Measurements from ENCODE around the gene CST9. TPM values are rescaled to one million over a fixed set of nuclear protein-coding genes. Genes with fewer than 3 reads are reported as not detected.
"Not testable (repeated sequence)": the region's sequence is repeated elsewhere in the genome, so short reads cannot be mapped to it uniquely, and the experiment has no call there.

Gene CST9
- total RNA-seq, 4 donors from 2014 or later = not detected

DNA sequence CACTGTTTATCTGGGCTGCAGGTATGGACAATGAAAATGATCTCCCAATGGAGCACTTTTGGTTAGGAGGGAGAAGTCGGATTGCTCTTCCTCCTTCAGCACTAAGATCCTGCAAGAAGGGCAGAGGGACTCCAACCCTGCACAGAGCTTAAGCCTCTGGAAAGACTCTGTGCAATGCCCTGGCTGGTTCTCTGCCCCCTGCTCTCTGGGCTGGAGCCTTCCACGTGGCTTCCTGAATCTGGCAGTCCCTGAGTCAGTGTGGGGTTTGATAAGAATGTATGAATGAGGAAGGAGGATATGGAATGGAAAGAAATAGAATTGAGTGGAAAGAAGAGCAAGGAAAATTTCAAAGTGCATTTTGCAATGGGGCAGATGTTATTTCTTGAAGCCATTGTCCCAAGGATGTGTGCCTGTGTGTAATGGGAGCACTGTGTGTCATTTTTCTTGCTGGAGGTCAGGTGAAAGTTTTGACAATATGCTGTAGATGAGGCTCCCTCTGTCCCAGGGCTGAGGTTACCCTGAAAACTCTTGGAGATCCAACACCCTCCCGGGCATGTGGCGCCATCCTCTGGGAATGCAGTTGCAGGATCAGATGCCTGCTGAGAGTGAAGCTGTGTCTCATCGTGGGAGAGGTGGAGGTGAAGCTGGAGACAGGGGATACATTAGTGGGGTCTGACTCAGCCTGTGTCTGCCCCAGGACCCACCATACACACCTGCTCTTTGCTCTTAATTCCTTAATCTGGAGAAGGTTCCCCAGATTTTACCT is 21.1 kb downstream of the CST9 start:
- H3K36me3 ChIP-seq = no peaks in the 10 kb centered on the region
- H3K9me3 ChIP-seq = no peaks in the 10 kb centered on the region
- H3K4me1 ChIP-seq = no peaks in the 10 kb centered on the region
- H3K27ac ChIP-seq = no peak overlapping the region
- H3K27me3 ChIP-seq = peaks cover 25% of the 10 kb centered on the region
- no peak for ATAC-seq
- TF ChIP-seq, protein P1, sequence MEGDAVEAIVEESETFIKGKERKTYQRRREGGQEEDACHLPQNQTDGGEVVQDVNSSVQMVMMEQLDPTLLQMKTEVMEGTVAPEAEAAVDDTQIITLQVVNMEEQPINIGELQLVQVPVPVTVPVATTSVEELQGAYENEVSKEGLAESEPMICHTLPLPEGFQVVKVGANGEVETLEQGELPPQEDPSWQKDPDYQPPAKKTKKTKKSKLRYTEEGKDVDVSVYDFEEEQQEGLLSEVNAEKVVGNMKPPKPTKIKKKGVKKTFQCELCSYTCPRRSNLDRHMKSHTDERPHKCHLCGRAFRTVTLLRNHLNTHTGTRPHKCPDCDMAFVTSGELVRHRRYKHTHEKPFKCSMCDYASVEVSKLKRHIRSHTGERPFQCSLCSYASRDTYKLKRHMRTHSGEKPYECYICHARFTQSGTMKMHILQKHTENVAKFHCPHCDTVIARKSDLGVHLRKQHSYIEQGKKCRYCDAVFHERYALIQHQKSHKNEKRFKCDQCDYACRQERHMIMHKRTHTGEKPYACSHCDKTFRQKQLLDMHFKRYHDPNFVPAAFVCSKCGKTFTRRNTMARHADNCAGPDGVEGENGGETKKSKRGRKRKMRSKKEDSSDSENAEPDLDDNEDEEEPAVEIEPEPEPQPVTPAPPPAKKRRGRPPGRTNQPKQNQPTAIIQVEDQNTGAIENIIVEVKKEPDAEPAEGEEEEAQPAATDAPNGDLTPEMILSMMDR (IDR thresholded peaks at IDR 0.05) = no peak
- no peak for TF ChIP-seq EP300 (IDR thresholded peaks at IDR 0.05)
- no peak for TF ChIP-seq POLR2A (IDR thresholded peaks at IDR 0.05)
- no peak for TF ChIP-seq POLR2AphosphoS5 (IDR thresholded peaks at IDR 0.05)
- H3K4me3 ChIP-seq = no peak overlapping the region
- WGBS, 2 donors (ENCODE audit: low coverage in 1 of 2) = 71 to 82% methylated on average over 1 to 3 of the region's 5 CpGs

DNA sequence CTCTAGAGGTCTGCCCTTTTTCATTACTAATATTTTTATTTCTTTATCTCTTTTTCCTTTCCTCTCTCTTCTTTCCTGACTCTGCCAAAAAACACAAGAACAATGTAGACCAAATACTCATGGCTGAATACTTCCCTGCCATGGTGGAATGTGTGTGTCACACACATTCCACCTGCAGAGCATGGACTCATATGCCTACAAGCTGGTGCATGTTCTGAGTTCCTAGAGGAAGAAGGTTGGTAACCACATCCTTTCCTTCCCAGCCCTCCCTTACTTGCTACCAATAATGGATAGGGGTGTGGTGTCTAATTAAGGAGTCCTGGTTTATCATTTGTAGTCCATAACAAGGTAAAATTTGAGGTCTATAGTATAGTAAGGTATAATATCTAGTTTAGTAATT is 22.2 kb downstream of the CST9 start:
- Histone ChIP-seq H3K27me3 (peaks cover 25% of the 10 kb centered on the region), H3K27ac (no peak overlapping the region), H3K4me3 (no peak overlapping the region), H3K36me3 (no peaks in the 10 kb centered on the region), H3K9me3 (no peaks in the 10 kb centered on the region), H3K4me1 (no peaks in the 10 kb centered on the region)
- TF ChIP-seq, protein P1 (IDR thresholded peaks at IDR 0.05) = no peak
- TF ChIP-seq POLR2AphosphoS5 (IDR thresholded peaks at IDR 0.05) (no peak), POLR2A (IDR thresholded peaks at IDR 0.05) (no peak), EP300 (IDR thresholded peaks at IDR 0.05) (no peak)
- no peak for ATAC-seq

DNA sequence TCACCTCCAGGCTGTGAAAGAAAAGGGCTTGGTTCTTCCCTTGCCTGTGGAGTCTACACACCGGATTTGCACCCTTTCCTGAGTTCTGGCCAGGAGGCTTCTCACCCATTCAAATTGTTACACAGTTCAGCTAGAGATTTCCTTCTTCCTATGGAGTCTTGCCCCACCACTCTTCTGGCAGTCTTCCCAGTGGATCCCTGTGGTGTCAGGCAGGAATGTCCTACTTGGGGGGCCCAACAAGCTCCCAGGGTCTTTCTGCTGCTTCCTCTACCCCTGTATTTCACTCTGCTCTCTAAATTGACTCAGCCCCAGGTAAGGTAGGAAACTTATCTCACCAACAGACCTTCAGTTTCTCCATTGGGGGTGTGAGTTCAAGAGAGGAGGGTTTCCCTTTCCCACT is 23.4 kb downstream of the CST9 start:
- H3K27ac ChIP-seq = no peak overlapping the region
- H3K36me3 ChIP-seq = no peaks in the 10 kb centered on the region
- no peak overlapping the region for H3K4me3 ChIP-seq
- no peak for TF ChIP-seq POLR2AphosphoS5 (IDR thresholded peaks at IDR 0.05)
- no peak for TF ChIP-seq EP300 (IDR thresholded peaks at IDR 0.05)
- TF ChIP-seq POLR2A (IDR thresholded peaks at IDR 0.05) = no peak
- TF ChIP-seq, protein P1 (IDR thresholded peaks at IDR 0.05) = no peak
- H3K4me1 ChIP-seq = no peaks in the 10 kb centered on the region
- no peaks in the 10 kb centered on the region for H3K9me3 ChIP-seq
- H3K27me3 ChIP-seq = peaks cover 29% of the 10 kb centered on the region
- ATAC-seq = no peak
- WGBS, 2 donors (ENCODE audit: low coverage in 1 of 2) = 83% methylated on average over 1 of the region's 1 CpG; no CpG with 5 or more reads in 1 of the 2 donors

DNA sequence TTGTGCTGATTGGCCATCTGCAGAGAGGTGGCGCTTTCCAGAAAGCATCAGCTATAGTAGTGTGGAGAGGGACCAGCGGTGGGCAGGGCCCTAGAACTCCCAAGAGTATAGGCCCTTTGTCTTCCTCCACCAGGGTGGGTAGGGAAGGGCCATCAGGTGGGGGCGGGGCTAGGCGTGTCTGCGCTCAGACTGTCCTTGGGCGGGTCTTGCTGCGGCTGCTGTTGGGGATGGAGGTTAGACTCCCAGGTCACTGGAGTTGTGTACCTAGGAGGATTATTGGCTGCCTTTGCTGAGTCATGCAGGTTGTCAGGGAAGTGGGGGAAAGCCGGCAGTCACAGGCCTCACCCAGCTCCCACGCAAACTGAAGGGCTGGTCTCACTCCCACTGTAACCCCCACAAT is 23.9 kb downstream of the CST9 start:
- H3K4me3 ChIP-seq, H3K4me1 ChIP-seq, ATAC-seq, H3K36me3 ChIP-seq, H3K27ac ChIP-seq, H3K9me3 ChIP-seq: not testable (repeated sequence)
- peaks cover 27% of the 10 kb centered on the region for H3K27me3 ChIP-seq
- WGBS, 2 donors (ENCODE audit: low coverage in 1 of 2) = 69 to 88% methylated on average over 2 to 3 of the region's 9 CpGs

DNA sequence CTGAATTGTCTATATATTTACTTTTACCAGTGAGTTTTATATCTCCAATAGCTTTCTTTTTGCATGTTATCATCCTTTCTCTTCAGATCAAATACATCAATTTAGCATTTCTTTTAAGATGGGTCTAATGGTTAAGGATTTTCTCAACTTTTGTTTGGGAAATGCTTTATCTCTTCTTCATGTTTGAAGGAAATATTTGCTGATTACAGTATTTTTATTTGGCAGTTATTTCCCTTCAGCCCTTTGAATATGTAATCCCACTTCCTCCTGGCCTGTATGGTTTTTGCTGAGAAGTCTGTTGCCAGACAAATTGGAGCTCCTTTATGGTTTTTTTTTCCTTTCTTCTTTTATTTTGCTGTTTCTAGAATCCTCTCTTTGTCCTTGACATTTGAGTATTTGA is 30.7 kb downstream of the CST9 start:
- H3K4me3 ChIP-seq = no peak overlapping the region
- no peaks in the 10 kb centered on the region for H3K36me3 ChIP-seq
- no peaks in the 10 kb centered on the region for H3K9me3 ChIP-seq
- no peak overlapping the region for H3K27ac ChIP-seq
- H3K27me3 ChIP-seq = peaks cover 4% of the 10 kb centered on the region
- H3K4me1 ChIP-seq = no peaks in the 10 kb centered on the region
- TF ChIP-seq POLR2A (IDR thresholded peaks at IDR 0.05) (no peak), EP300 (IDR thresholded peaks at IDR 0.05) (no peak), POLR2AphosphoS5 (IDR thresholded peaks at IDR 0.05) (no peak)
- TF ChIP-seq, protein P1 (IDR thresholded peaks at IDR 0.05) = no peak
- ATAC-seq = no peak

Data from gastroesophageal sphincter (tissue), 4 donors.